Neutrophil (primary cell): ENCODE data around the gene GJC2.

Experiments used
- H3K27ac ChIP-seq: fragments of 200-600 bp; sonication (generic); 2 replicates; pipeline ENCODE4 v1.5.1; 2016; ENCODE audit warnings: mild to moderate bottlenecking, moderate library complexity
- H3K27me3 ChIP-seq: fragments of 200-600 bp; sonication (generic); 2 replicates; pipeline ENCODE4 v1.6.0; 2016; ENCODE audit warnings: mild to moderate bottlenecking
- H3K36me3 ChIP-seq: fragments of 200-600 bp; sonication (generic); 2 replicates; pipeline ENCODE4 v1.5.1; 2017
- H3K4me1 ChIP-seq, 2 experiments: fragments of 200-600 bp in 1 of 2; sonication (generic) in 1 of 2; 1 replicate in 1 of 2; 2 replicates in 1 of 2; pipeline versions ENCODE4 v1.5.1 to v1.6.1; 2013 to 2016; ENCODE audit warnings: low read depth in 1 of 2, low read length in 1 of 2, mild to moderate bottlenecking in 1 of 2, moderate library complexity in 1 of 2; ENCODE audit not compliant: control insufficient read depth in 1 of 2, insufficient read depth in 1 of 2
- H3K4me3 ChIP-seq, 2 experiments: fragments of 200-600 bp in 1 of 2; sonication (generic) in 1 of 2; 1 replicate in 1 of 2; 2 replicates in 1 of 2; pipeline ENCODE4 v1.5.1; 2013 to 2016; ENCODE audit warnings: low read depth in 1 of 2, low read length in 1 of 2, mild to moderate bottlenecking in 1 of 2, moderate library complexity in 1 of 2
- H3K9me3 ChIP-seq: fragments of 200-600 bp; sonication (generic); 2 replicates; pipeline ENCODE4 v1.5.1; 2016
- TF ChIP-seq, protein P1 (sequence below): fragments of 200-600 bp; sonication (generic); IDR thresholded peaks from 2 replicates; pipeline ENCODE4 v1.5.1; 2016; ENCODE audit warnings: antibody characterized with exemption

Gene GJC2

DNA sequence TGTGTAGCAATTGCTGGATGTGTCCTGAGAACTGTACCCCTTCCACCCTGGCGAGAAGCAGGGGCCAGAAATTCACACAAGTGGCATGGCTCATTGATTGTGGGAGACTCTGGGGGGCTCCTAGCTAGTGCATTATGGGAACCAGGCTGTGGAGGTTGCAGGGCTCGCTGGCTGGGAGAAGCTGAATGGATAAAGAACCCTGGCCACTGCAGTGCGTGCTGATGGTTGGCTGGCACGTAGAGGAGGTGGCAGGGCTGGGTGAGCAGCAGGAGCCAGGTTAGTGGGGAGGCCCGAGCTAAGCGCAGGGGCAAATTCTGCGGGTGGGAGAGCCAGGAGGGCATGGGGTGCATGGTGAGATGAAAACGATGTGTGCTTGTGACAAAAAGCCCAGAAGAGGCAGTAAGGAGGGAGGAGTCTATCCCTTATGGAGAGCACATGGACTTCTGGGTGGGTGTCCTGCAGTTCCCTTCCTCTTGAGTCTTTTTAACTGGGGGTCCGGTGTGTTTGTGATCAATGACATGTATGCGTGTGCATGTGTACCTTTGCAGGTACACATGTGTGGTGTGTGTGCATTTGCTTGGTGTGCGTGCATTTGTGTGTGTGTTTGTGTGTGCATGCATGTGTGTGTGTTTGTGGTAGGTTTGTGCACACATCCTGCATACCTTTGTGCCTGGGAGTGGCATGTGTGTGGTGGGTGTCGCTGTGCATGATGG is 6.1 kb upstream of the GJC2 start:
- Histone ChIP-seq H3K9me3 (no peaks in the 10 kb centered on the region), H3K4me3 (no peak overlapping the region), H3K27ac (no peak overlapping the region), H3K36me3 (peaks cover 44% of the 10 kb centered on the region), H3K4me1 (peaks cover 20 to 23% of the 10 kb centered on the region in 2 experiments), H3K27me3 (no peaks in the 10 kb centered on the region)
- TF ChIP-seq, protein P1, sequence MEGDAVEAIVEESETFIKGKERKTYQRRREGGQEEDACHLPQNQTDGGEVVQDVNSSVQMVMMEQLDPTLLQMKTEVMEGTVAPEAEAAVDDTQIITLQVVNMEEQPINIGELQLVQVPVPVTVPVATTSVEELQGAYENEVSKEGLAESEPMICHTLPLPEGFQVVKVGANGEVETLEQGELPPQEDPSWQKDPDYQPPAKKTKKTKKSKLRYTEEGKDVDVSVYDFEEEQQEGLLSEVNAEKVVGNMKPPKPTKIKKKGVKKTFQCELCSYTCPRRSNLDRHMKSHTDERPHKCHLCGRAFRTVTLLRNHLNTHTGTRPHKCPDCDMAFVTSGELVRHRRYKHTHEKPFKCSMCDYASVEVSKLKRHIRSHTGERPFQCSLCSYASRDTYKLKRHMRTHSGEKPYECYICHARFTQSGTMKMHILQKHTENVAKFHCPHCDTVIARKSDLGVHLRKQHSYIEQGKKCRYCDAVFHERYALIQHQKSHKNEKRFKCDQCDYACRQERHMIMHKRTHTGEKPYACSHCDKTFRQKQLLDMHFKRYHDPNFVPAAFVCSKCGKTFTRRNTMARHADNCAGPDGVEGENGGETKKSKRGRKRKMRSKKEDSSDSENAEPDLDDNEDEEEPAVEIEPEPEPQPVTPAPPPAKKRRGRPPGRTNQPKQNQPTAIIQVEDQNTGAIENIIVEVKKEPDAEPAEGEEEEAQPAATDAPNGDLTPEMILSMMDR: no peak

GRCh38 chr1:228144193-228144992 is 5.3 kb upstream of the GJC2 start:
- Histone ChIP-seq H3K9me3 (no peaks in the 10 kb centered on the region), H3K27ac (no peak overlapping the region), H3K4me1 (peaks cover 20% of the 10 kb centered on the region in 2 experiments), H3K36me3 (peaks cover 51% of the 10 kb centered on the region), H3K27me3 (no peaks in the 10 kb centered on the region), H3K4me3 (no peak overlapping the region)
- TF ChIP-seq, protein P1: no peak

DNA sequence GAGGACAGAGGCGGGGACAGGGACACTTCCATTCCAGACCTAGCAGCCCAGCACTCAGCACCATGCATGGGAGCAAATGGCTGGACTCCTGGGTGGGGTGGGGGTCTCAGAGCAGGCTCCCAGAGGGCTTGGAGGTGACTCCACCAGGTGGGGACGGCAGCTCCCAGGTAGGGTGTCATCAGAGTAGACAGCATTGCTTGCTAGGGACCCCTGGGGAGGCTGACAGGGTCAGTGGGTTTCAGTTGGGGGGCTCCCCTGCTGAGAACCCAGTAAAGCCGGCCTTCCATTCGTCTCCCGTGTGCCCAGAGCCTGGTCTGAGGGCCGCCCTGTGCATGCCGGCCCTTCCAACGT is 4.8 kb upstream of the GJC2 start:
- no peak overlapping the region for H3K27ac ChIP-seq
- H3K4me3 ChIP-seq: no peak overlapping the region
- no peaks in the 10 kb centered on the region for H3K27me3 ChIP-seq
- peaks cover 57% of the 10 kb centered on the region for H3K36me3 ChIP-seq
- H3K4me1 ChIP-seq: peaks cover 18 to 20% of the 10 kb centered on the region in 2 experiments
- TF ChIP-seq, protein P1: no peak
- no peaks in the 10 kb centered on the region for H3K9me3 ChIP-seq

DNA sequence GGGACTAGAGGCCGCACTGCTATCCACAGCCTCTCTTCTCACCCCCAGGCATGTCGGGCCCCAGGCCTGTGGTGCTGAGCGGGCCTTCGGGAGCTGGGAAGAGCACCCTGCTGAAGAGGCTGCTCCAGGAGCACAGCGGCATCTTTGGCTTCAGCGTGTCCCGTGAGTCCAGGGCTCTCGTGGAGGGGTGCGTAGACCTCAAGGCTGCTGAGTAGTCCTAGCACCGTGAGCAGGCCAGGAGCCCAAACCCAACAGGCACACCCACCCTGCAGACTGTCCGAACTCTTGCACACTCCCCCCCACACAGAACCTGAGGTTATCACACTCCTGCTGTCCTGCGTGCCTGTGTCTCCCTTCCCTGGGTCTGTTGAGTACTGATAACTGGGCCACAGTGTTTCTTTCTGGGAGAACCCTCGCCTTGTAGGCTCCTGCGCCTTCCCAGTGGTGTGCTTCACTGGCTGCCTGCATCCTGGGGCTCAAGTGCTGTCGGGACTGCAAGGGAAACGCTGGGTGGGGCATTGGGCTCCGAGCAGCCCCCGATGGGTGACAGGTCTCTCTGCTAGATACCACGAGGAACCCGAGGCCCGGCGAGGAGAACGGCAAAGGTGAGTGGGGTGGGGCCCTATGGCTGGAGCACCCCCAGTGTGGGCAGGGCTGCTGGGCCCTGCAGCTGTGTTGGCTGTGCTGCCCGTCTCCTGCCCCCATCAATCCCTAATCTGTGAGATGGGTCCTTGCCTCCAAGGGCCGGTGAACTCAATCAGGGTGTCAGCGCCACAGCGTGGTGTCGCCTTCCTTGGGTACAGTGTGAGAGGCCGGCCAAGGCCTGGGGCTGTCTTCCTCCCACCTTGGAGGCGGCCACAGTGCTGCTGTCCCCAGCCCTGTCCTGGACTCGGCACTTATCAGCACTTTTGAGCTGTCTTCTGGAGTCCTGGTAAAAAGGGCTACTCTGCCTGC is 4.0 kb upstream of the GJC2 start:
- H3K36me3 ChIP-seq: peaks cover 60% of the 10 kb centered on the region
- TF ChIP-seq, protein P1: no peak

DNA sequence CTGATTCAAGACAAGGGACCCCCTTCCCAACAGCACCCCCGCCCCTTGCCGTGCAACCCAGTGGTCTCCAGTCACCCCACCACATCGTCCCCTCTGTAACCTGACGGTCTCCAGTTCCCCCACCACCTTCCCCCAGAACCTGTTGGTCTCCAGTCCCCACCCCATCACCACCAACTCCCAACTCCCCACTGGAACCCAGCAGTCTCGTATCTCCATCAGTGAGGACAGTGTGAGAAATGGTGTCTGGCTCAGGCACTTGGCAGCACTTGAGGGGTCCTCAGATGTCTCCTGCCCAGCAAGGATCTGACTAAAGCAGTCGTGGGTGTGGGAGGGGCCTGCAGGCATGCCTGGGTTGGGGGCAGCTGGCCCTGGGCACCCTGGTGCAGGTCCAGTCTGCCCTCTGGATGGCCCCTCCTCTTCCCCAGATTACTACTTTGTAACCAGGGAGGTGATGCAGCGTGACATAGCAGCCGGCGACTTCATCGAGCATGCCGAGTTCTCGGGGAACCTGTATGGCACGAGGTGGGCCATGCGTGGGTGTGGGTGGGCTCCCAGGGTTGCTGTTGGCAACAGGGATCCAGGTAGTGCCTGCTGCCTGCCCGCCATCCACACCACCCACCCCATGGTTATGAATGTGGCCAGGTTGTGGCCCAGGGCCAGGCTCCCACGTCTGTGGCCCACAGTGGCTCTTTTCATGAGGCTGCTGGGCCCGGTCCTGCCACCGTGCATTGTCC is 3.1 kb upstream of the GJC2 start:
- no peak overlapping the region for H3K4me3 ChIP-seq
- H3K27me3 ChIP-seq: no peaks in the 10 kb centered on the region
- peaks cover 56% of the 10 kb centered on the region for H3K36me3 ChIP-seq
- no peak overlapping the region for H3K27ac ChIP-seq
- TF ChIP-seq, protein P1: no peak
- H3K4me1 ChIP-seq: peaks cover 6 to 8% of the 10 kb centered on the region in 2 experiments
- H3K9me3 ChIP-seq: no peaks in the 10 kb centered on the region

More for the DNA sequence above, 4.0 kb upstream of the GJC2 start:
- Histone ChIP-seq H3K4me1 (peaks cover 15 to 17% of the 10 kb centered on the region in 2 experiments), H3K27me3 (no peaks in the 10 kb centered on the region), H3K27ac (no peak overlapping the region), H3K4me3 (no peak overlapping the region), H3K9me3 (no peaks in the 10 kb centered on the region)
